SK-N-SH treated with all-trans-retinoic acid at 6 μM for 48 hours (cell line): Measurements from ENCODE around the gene ZNF385B.

Experiments
- ATAC-seq: fragments of 200-7000 bp; cut with Tn5 transposase; 3 replicates; pipeline ENCODE4 v1.9.1; 2020; ENCODE audit warnings: mild to moderate bottlenecking, moderate library complexity
- ARNTL ChIP-seq: fragments of 450-650 bp; formaldehyde crosslinking; IDR thresholded peaks from 2 replicates; pipeline ENCODE4 v1.5.0; 2020; ENCODE audit warnings: low read depth, mild to moderate bottlenecking, moderate library complexity, borderline replicate concordance
- BACH2 ChIP-seq: fragments of 250-450 bp; sonication (Bioruptor Pico); IDR thresholded peaks from 2 replicates; pipeline ENCODE4 v1.9.0; 2021; ENCODE audit warnings: mild to moderate bottlenecking, borderline replicate concordance
- CREB5 ChIP-seq: fragments of 250-450 bp; sonication (Bioruptor Pico); IDR thresholded peaks from 2 replicates; pipeline ENCODE4 v1.5.1; 2020; ENCODE audit warnings: low read depth, mild to moderate bottlenecking, moderate library complexity
- CSDC2 ChIP-seq: fragments of 250-450 bp; sonication (Bioruptor Pico); IDR thresholded peaks from 2 replicates; pipeline ENCODE4 v1.5.0; 2020; ENCODE audit warnings: mild to moderate bottlenecking, moderate library complexity
- CSRNP3 ChIP-seq: fragments of 250-450 bp; sonication (Bioruptor Pico); IDR thresholded peaks from 2 replicates; pipeline ENCODE4 v1.5.1; 2021; ENCODE audit warnings: mild to moderate bottlenecking, moderate library complexity
- ESRRG ChIP-seq: fragments of 250-450 bp; sonication (Bioruptor Pico); IDR thresholded peaks from 2 replicates; pipeline ENCODE4 v1.6.1; 2021; ENCODE audit warnings: mild to moderate bottlenecking
- GLIS3 ChIP-seq: fragments of 250-450 bp; sonication (Bioruptor Pico); IDR thresholded peaks from 2 replicates; pipeline ENCODE4 v1.5.0; 2020; ENCODE audit warnings: mild to moderate bottlenecking, moderate library complexity
- ISL1 ChIP-seq: fragments of 250-450 bp; sonication (Bioruptor Pico); IDR thresholded peaks from 2 replicates; pipeline ENCODE4 v2.1.2; 2022; ENCODE audit warnings: mild to moderate bottlenecking, moderate library complexity
- PPARA ChIP-seq: fragments of 250-450 bp; sonication (Bioruptor Pico); IDR thresholded peaks from 2 replicates; pipeline ENCODE4 v1.5.0; 2020; ENCODE audit warnings: mild to moderate bottlenecking, borderline replicate concordance
- RARB ChIP-seq: fragments of 250-450 bp; sonication (Bioruptor Pico); IDR thresholded peaks from 2 replicates; pipeline ENCODE4 v1.8.0; 2021; ENCODE audit warnings: mild to moderate bottlenecking, moderate library complexity
- SNAI2 ChIP-seq: fragments of 250-450 bp; sonication (Bioruptor Pico); IDR thresholded peaks from 2 replicates; pipeline ENCODE4 v1.5.0; 2020; ENCODE audit warnings: mild to moderate bottlenecking, moderate library complexity
- TSHZ2 ChIP-seq: fragments of 250-450 bp; sonication (Bioruptor Pico); IDR thresholded peaks from 2 replicates; pipeline ENCODE4 v1.5.0; 2020; ENCODE audit warnings: mild to moderate bottlenecking, moderate library complexity
- ZC3H10 ChIP-seq: fragments of 250-450 bp; sonication (Bioruptor Pico); IDR thresholded peaks from 2 replicates; pipeline ENCODE4 v1.5.1; 2021; ENCODE audit warnings: mild to moderate bottlenecking, moderate library complexity
- ZFP3 ChIP-seq: fragments of 250-450 bp; sonication (Bioruptor Pico); IDR thresholded peaks from 2 replicates; pipeline ENCODE4 v1.5.0; 2020; ENCODE audit warnings: mild to moderate bottlenecking, moderate library complexity
- ZFP30 ChIP-seq: fragments of 450-650 bp; formaldehyde crosslinking; IDR thresholded peaks from 2 replicates; pipeline ENCODE4 v1.5.0; 2022; ENCODE audit warnings: mild to moderate bottlenecking, moderate library complexity
- ZNF70 ChIP-seq: fragments of 450-650 bp; formaldehyde crosslinking; IDR thresholded peaks from 2 replicates; pipeline ENCODE4 v1.5.0; 2020; ENCODE audit warnings: mild to moderate bottlenecking, moderate library complexity
- ZNF8 ChIP-seq: fragments of 450-650 bp; formaldehyde crosslinking; IDR thresholded peaks from 2 replicates; pipeline ENCODE4 v1.5.0; 2020; ENCODE audit warnings: mild to moderate bottlenecking, moderate library complexity
- TF ChIP-seq, protein P1 (sequence below): fragments of 250-450 bp; sonication (Bioruptor Pico); IDR thresholded peaks from 2 replicates; pipeline ENCODE4 v1.8.0; 2021; ENCODE audit warnings: low read depth, mild to moderate bottlenecking, moderate library complexity, borderline replicate concordance
- TF ChIP-seq, protein P2 (sequence below): fragments of 250-450 bp; sonication (Bioruptor Pico); IDR thresholded peaks from 2 replicates; pipeline ENCODE4 v1.8.0; 2020; ENCODE audit warnings: mild to moderate bottlenecking, moderate library complexity, borderline replicate concordance

Gene ZNF385B

GRCh38 chr2:179884193-179884592 is 22.8 kb upstream of the ZNF385B start (continued):
- TF ChIP-seq CSRNP3 (CRISPR knock-in tag) = no peak

GRCh38 chr2:179882851-179883806 is 21.7 kb upstream of the ZNF385B start:
- ATAC-seq = no peak
- no peak for TF ChIP-seq PPARA (CRISPR knock-in tag)
- no peak for TF ChIP-seq ZFP30 (CRISPR knock-in tag)
- no peak for TF ChIP-seq RARB (CRISPR knock-in tag)
- TF ChIP-seq ZFP3 (CRISPR knock-in tag) = no peak
- no peak for TF ChIP-seq ZC3H10 (CRISPR knock-in tag)
- TF ChIP-seq BACH2 (CRISPR knock-in tag) = no peak
- TF ChIP-seq, protein P1, sequence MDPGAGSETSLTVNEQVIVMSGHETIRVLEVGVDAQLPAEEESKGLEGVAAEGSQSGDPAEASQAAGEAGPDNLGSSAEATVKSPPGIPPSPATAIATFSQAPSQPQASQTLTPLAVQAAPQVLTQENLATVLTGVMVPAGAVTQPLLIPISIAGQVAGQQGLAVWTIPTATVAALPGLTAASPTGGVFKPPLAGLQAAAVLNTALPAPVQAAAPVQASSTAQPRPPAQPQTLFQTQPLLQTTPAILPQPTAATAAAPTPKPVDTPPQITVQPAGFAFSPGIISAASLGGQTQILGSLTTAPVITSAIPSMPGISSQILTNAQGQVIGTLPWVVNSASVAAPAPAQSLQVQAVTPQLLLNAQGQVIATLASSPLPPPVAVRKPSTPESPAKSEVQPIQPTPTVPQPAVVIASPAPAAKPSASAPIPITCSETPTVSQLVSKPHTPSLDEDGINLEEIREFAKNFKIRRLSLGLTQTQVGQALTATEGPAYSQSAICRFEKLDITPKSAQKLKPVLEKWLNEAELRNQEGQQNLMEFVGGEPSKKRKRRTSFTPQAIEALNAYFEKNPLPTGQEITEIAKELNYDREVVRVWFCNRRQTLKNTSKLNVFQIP (CRISPR knock-in tag) = no peak
- no peak for TF ChIP-seq ESRRG (CRISPR knock-in tag)
- TF ChIP-seq CSRNP3 (CRISPR knock-in tag) = no peak
- no peak for TF ChIP-seq ZNF8 (CRISPR knock-in tag)
- no peak for TF ChIP-seq TSHZ2 (CRISPR knock-in tag)
- TF ChIP-seq ARNTL (CRISPR knock-in tag) = no peak
- no peak for TF ChIP-seq CSDC2 (CRISPR knock-in tag)
- TF ChIP-seq CREB5 (CRISPR knock-in tag) = no peak
- TF ChIP-seq, all 23 proteins: peak for 0

- no peak for TF ChIP-seq GLIS3 (CRISPR knock-in tag)
- no peak for TF ChIP-seq ARNTL (CRISPR knock-in tag)
- no peak for ATAC-seq
These were observed 16.4 kb upstream of the ZNF385B start for GRCh38 chr2:179877601-179878364.

DNA sequence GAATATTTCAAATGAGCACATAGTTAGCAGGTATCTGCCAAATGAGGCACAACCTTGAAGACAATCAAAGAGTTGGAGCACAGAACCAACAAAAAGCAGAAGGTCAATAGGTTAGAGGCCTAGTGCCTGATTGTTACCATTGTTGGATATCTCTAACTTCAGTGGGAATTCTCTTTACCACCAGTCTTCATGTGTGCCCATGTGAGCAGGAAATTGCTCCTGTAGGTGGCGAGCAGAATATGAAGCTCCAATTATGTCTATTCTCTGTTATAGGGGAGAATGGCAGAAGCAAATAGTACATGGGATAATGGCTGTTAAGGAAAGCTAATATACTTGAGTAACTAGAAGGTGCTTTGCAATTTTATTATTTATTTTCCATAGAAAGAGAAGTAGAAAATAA is 14.9 kb upstream of the ZNF385B start:
- ATAC-seq = peak; percentile 48; the same call in 1 of the 3 replicates
- no peak for TF ChIP-seq ARNTL (CRISPR knock-in tag)
- no peak for TF ChIP-seq CSRNP3 (CRISPR knock-in tag)
- TF ChIP-seq ZNF8 (CRISPR knock-in tag) = no peak
- no peak for TF ChIP-seq GLIS3 (CRISPR knock-in tag)
- no peak for TF ChIP-seq PPARA (CRISPR knock-in tag)
- TF ChIP-seq ZFP30 (CRISPR knock-in tag) = no peak
- TF ChIP-seq ESRRG (CRISPR knock-in tag) = no peak
- no peak for TF ChIP-seq ISL1 (CRISPR knock-in tag)
- TF ChIP-seq BACH2 (CRISPR knock-in tag) = no peak
- no peak for TF ChIP-seq ZC3H10 (CRISPR knock-in tag)
- TF ChIP-seq ZNF70 (CRISPR knock-in tag) = no peak
- TF ChIP-seq, protein P2, sequence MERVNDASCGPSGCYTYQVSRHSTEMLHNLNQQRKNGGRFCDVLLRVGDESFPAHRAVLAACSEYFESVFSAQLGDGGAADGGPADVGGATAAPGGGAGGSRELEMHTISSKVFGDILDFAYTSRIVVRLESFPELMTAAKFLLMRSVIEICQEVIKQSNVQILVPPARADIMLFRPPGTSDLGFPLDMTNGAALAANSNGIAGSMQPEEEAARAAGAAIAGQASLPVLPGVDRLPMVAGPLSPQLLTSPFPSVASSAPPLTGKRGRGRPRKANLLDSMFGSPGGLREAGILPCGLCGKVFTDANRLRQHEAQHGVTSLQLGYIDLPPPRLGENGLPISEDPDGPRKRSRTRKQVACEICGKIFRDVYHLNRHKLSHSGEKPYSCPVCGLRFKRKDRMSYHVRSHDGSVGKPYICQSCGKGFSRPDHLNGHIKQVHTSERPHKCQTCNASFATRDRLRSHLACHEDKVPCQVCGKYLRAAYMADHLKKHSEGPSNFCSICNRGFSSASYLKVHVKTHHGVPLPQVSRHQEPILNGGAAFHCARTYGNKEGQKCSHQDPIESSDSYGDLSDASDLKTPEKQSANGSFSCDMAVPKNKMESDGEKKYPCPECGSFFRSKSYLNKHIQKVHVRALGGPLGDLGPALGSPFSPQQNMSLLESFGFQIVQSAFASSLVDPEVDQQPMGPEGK (CRISPR knock-in tag) = no peak
- no peak for TF ChIP-seq SNAI2 (CRISPR knock-in tag)
- TF ChIP-seq RARB (CRISPR knock-in tag) = no peak
